GM12878 (cell line): ENCODE measurements around the gene RANBP9. TPM values are rescaled to one million over a fixed set of nuclear protein-coding genes. Genes with fewer than 3 reads are reported as not detected.
A peak's percentile ranks its signal among the peaks of the same experiment; 100 is the strongest.

Experiments used
- ATAC-seq: fragments of 200-7000 bp; cut with Tn5 transposase; 3 replicates; pipeline ENCODE4 v1.9.1; 2020; ENCODE audit warnings: mild to moderate bottlenecking, moderate library complexity
- BruUV-seq: library from RNA; stranded (reverse); fragments of 400-500 nt; replicated peaks from 2 replicates; lab custom pipeline; 2021; lab: Mats Ljungman, UMichigan
- CTCF ChIA-PET: fragments of 300-600 bp; sonication (Branson Sonifier 250); formaldehyde crosslinking; extraction: SDS; loops from one replicate; lab custom pipeline; 2021; ENCODE audit warnings: inconsistent platforms; lab: Yijun Ruan, JAX
- POLR2A ChIA-PET: fragments of 350-600 bp; formaldehyde crosslinking; extraction: SDS; loops from one replicate; lab custom pipeline; 2021; ENCODE audit warnings: inconsistent platforms; lab: Charles Lee
- RAD21 ChIA-PET: fragments of 300-600 bp; sonication (Branson Sonifier 250); formaldehyde crosslinking; loops from one replicate; lab custom pipeline; 2023; ENCODE audit warnings: antibody characterized with exemption; ENCODE audit not compliant: unreplicated experiment; lab: Charles Lee
- SMC1A ChIA-PET: fragments of 300-600 bp; sonication (Branson Sonifier 250); formaldehyde crosslinking; loops from one replicate; lab custom pipeline; 2023; ENCODE audit not compliant: unreplicated experiment, uncharacterized antibody; lab: Charles Lee
- DNase-seq: peaks from one replicate; pipeline ENCODE4 v3.0.0-alpha.2; 2011; ENCODE audit warnings: low read depth, low spot score
- FAIRE-seq: peaks from 3 replicates; lab custom pipeline; 2011; peaks lifted over from hg19 to GRCh38; lab: Jason Lieb, UNC
- H2AFZ ChIP-seq: 2 replicates; pipeline ENCODE4 v1.6.0; 2011; ENCODE audit warnings: low read depth, low read length, control low read depth; ENCODE audit not compliant: control insufficient read depth
- H3K27ac ChIP-seq: 2 replicates; pipeline ENCODE4 v1.5.1; 2011; ENCODE audit warnings: control low read depth; ENCODE audit not compliant: control insufficient read depth, insufficient read depth
- H3K27me3 ChIP-seq, 2 experiments: replicated peaks in 1 of 2; 2 replicates each; pipeline versions ENCODE4 v1.6.0 to v1.6.1; 2011; ENCODE audit warnings: low read length in 1 of 2; ENCODE audit not compliant: control insufficient read depth in 2 of 2, insufficient read depth in 2 of 2
- H3K36me3 ChIP-seq, 2 experiments: 2 replicates each; pipeline ENCODE4 v1.5.1; 2011; ENCODE audit warnings: low read length in 1 of 2; ENCODE audit not compliant: control insufficient read depth in 2 of 2, insufficient read depth in 2 of 2
- H3K4me1 ChIP-seq: 2 replicates; pipeline ENCODE4 v1.6.1; 2011; ENCODE audit warnings: mild to moderate bottlenecking, low read length, moderate library complexity, mixed read lengths; ENCODE audit not compliant: control insufficient read depth, insufficient read depth
- H3K4me2 ChIP-seq: 2 replicates; pipeline ENCODE4 v1.6.0; 2011; ENCODE audit warnings: control low read depth; ENCODE audit not compliant: control insufficient read depth, insufficient read depth
- H3K4me3 ChIP-seq: fragments of 200-600 bp; sonication (generic); 2 replicates; pipeline ENCODE4 v1.5.1; 2016
- H3K79me2 ChIP-seq: 2 replicates; pipeline ENCODE4 v1.6.0; 2011; ENCODE audit warnings: low read length; ENCODE audit not compliant: control insufficient read depth, insufficient read depth
- H3K9ac ChIP-seq: 2 replicates; pipeline ENCODE4 v1.8.0; 2011; ENCODE audit warnings: low read length, control low read depth, mixed read lengths; ENCODE audit not compliant: control insufficient read depth, insufficient read depth
- H3K9me3 ChIP-seq: replicated peaks from 3 replicates; pipeline ENCODE4 v1.5.1; 2011; ENCODE audit warnings: mild to moderate bottlenecking, low read length; ENCODE audit not compliant: control insufficient read depth, insufficient read depth
- H4K20me1 ChIP-seq: 2 replicates; pipeline ENCODE4 v1.6.0; 2011; ENCODE audit not compliant: control insufficient read depth, insufficient read depth
- BRCA1 ChIP-seq: IDR thresholded peaks from 2 replicates; pipeline ENCODE4 v1.6.1; 2011; ENCODE audit warnings: low read depth, low read length, improper control_type of control experiment
- CREB1 ChIP-seq: IDR thresholded peaks from 2 replicates; pipeline ENCODE4 v1.6.1; 2012; ENCODE audit warnings: low read depth, mild to moderate bottlenecking, inconsistent platforms
- CREM ChIP-seq: IDR thresholded peaks from 2 replicates; pipeline ENCODE4 v1.6.1; 2014; ENCODE audit warnings: antibody characterized with exemption, low read depth
- FOS ChIP-seq: IDR thresholded peaks from 3 replicates; pipeline ENCODE4 v1.6.1; 2011; ENCODE audit warnings: borderline replicate concordance; ENCODE audit not compliant: insufficient read length; ENCODE audit errors: extremely low read depth
- NFIC ChIP-seq: IDR thresholded peaks from 2 replicates; pipeline ENCODE4 v1.6.1; 2012; ENCODE audit warnings: low read depth, mild to moderate bottlenecking, inconsistent platforms, low read length, moderate library complexity
- NR2C2 ChIP-seq: IDR thresholded peaks from 2 replicates; pipeline ENCODE4 v1.6.1; 2011; ENCODE audit warnings: borderline replicate concordance, low read depth; ENCODE audit not compliant: control insufficient read depth, insufficient read length
- RB1 ChIP-seq: fragments of 450-650 bp; formaldehyde crosslinking; IDR thresholded peaks from 2 replicates; pipeline ENCODE4 v1.6.1; 2017; ENCODE audit warnings: mild to moderate bottlenecking, borderline replicate concordance
- STAT1 ChIP-seq: fragments of 450-650 bp; conservative IDR thresholded peaks from 2 replicates; pipeline ENCODE4 v1.6.1; 2014; ENCODE audit warnings: antibody characterized with exemption, mild to moderate bottlenecking
- WGBS: methylation state at CpG from one replicate; pipeline ENCODE4 v1.1.6; 2016; ENCODE audit warnings: low lambda C conversion rate; ENCODE audit not compliant: insufficient replicate concordance, insufficient coverage; ENCODE audit errors: missing lambda C conversion rate; 5-methylcytosine and 5-hydroxymethylcytosine counted together
- in situ Hi-C: fragments of 300-500 bp; cut with MboI; formaldehyde crosslinking; loops from 9 replicates; pipeline ENCODE4 v1.14.3; 2018; ENCODE audit warnings: mixed read lengths
- intact Hi-C: fragments of 100-400 bp; cut with micrococcal nuclease; formaldehyde crosslinking; loops from one replicate; pipeline ENCODE4 v1.14.2; 2022; ENCODE audit not compliant: unreplicated experiment
- polyA plus RNA-seq, 11 experiments: library from polyadenylated mRNA; depleted of rRNA in 4 of 11; unstranded in 6 of 11; stranded (reverse) in 5 of 11; fragments of >200 nt; fragmentation: Nextera tagmentation in 4 of 11; fragmentation: Illumina TruSeq in 1 of 11; extraction: Ambion mirVana in 4 of 11; extraction: Trizol in 1 of 11; gene quantifications; 1 replicate in 1 of 11; 2 replicates in 10 of 11; pipeline versions ENCODE4 v1.2.1 to v1.2.3, GENCODE V29; 2011 to 2016; ENCODE audit warnings: inconsistent platforms in 2 of 11, missing spikeins in 2 of 11, low read depth in 1 of 11
- total RNA-seq, 4 experiments: library from RNA; depleted of rRNA in 3 of 4; stranded (reverse); fragments of >200 nt in 3 of 4; fragmentation: Illumina TruSeq in 1 of 4; extraction: Trizol in 1 of 4; gene quantifications; 2 replicates each; pipeline versions ENCODE4 v1.2.1 to v1.2.3, GENCODE V29; 2013 to 2021

The RANBP9 gene
- total and polyA plus RNA-seq, 10 of the 15 experiments (the other 5 are each of a cell fraction or from before 2014, with no cell fraction given): 3.7 to 43.1 (median 16.2) TPM

DNA sequence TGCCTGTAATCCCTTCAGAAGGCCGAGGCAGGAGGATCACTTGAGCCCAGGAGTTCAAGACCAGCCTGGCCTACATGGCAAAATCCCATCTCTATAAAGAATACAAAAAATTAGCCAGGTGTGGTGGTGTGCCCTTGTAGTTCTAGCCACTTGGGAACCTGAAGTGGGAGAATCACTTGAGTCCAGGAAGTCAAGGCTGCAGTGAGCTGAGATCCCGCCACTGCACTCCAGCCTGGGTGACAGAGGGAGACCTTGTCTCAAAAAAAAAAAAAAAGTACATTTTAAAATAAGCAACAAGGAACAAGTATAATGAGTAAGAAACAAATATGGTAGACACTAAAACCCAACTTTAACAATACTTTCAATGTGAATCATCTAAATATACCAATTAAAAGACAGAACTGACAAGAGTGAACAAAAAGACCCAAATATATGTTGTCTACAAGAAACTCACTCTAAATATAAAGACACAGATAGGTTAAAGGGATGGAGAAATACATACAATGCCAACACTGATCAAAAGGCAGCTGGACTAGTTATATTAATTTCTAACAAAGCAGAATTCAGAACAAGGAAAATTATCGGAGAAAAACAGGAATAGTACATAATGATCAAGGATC lies 37.7 kb downstream of the RANBP9 start:
- WGBS: 95% methylated on average over 3 of the region's 3 CpGs
- ChIA-PET RAD21 (interaction anchor here (1.1 kb wide), 1 partner anchor 99 kb away, joined by 3 read pairs; no protein-coding TSS in a partner anchor), CTCF (interaction anchor here (1.6 kb wide), 1 partner anchor 13 kb away, joined by 3 read pairs; no protein-coding TSS in a partner anchor), SMC1A (interaction anchor here (1.2 to 3.7 kb wide), 4 partner anchors 11 to 36 kb away, joined by 3 to 17 read pairs (median 6); no protein-coding TSS in a partner anchor), POLR2A (interaction anchor here (1.0 kb wide), 1 partner anchor 10 kb away, joined by 3 read pairs; no protein-coding TSS in a partner anchor)
- BruUV-seq: no TSS peak
- peaks cover 43% of the 10 kb centered on the region for H3K79me2 ChIP-seq
- H3K27me3 ChIP-seq: no peaks in the 10 kb centered on the region
- ATAC-seq (peak; percentile 16; the same call in 1 of the 3 replicates), DNase-seq (no peak), FAIRE-seq (no peak)
- H3K9me3 ChIP-seq: peaks cover 2% of the 10 kb centered on the region; the same call in 2 of the 3 replicates
- in situ Hi-C loops (no loop called here), intact Hi-C loops (no loop called here)
- TF ChIP-seq NR2C2 (no peak), BRCA1 (no peak), FOS (no peak), CREB1 (no peak), NFIC (no peak), RB1 (no peak), CREM (no peak), STAT1 (no peak)
- H3K4me3 ChIP-seq: no peak overlapping the region
- H2AFZ ChIP-seq: no peak overlapping the region
- peaks cover 0 to 1% of the 10 kb centered on the region in 2 experiments; a peak in 1 of 4 replicates for H3K36me3 ChIP-seq
- no peaks in the 10 kb centered on the region for H4K20me1 ChIP-seq
- no peak overlapping the region for H3K27ac ChIP-seq
- no peak overlapping the region for H3K9ac ChIP-seq
- no peaks in the 10 kb centered on the region for H3K4me1 ChIP-seq
- no peak overlapping the region for H3K4me2 ChIP-seq
